DMS153 (cell line): ENCODE measurements around the gene NEGR1.

Experiments used
- DNase-seq: peaks from one replicate; lab custom pipeline; 2025; lab: John Stamatoyannopoulos, UW

The NEGR1 gene

DNA sequence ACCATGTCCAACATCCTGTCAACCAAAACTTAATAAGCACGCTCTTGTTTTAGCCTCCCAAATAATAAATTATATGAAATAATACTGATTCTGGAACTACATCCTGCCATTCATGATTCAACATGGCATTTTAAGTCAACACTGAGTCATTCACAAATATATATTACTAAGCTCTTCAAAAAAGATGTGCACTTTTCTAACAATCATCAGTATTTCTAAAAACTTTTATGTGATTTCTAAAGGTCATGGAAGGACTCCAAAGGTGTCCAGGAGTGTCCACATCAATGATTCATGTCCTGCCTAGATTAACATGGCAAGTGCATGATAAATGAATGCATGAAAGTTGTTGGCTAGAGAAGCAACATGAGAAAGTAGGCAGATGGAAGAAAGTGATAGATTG is 51.6 kb downstream of the NEGR1 start:
- no peak for DNase-seq

GRCh38 chr1:72229893-72230292 is 52.4 kb downstream of the NEGR1 start:
- DNase-seq, result no peak

DNA sequence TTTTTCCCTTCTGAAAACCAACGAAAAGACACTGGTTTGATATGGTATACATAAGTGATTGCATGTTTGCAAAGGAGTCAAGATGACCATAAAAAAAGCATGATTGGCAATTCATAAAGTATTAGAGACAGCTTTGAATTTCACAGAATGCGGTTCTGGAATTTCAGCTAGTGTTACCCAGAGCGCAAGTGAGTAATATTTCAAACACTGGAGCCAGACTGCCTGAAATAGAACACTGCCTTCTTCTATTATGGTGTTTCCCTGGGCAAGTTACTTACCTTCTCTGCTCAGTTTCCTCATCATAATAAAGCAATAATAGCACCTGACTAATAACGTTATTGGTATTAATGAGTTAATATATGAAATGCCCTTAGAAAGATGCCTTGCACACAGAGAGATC is 54.7 kb downstream of the NEGR1 start:
- no peak for DNase-seq

DNA sequence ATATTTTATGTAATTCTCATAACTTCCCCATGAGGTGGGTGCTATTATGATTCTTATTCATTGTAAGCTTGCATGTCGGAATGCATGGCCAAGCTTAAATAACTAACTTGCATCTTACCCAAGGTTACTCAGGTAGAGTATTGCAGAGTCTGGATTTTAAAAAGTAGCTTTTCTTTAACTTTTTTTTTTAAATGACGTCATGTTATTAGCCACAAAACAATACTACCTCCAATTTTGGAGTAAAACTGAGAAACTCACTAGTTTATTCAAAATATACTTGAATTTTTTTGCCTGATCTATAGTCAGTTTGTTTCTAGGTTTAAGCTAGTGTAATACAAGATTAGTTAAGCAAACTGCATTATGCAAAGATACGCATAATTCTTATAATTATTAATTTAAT is 57.8 kb downstream of the NEGR1 start:
- DNase-seq, result no peak

DNA sequence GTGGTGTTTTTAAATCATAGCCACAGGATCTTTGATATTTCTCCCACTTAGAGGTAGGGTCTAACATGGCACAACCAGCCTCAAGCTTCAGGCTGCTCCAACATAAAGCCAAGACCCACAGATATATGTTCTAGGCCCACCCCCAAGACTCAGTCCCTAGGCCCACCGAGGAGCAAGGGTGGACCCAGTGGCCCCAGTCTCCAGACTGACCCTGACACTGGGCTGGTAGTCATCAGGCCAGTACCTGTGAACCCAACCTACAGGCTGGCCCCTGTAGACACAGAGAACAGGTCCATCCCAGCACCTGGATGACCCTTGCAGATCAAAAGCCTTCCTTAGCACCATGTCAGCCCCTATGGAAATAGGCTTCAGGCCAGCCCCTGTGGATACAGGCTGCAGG is 60.5 kb downstream of the NEGR1 start:
- no peak for DNase-seq

DNA sequence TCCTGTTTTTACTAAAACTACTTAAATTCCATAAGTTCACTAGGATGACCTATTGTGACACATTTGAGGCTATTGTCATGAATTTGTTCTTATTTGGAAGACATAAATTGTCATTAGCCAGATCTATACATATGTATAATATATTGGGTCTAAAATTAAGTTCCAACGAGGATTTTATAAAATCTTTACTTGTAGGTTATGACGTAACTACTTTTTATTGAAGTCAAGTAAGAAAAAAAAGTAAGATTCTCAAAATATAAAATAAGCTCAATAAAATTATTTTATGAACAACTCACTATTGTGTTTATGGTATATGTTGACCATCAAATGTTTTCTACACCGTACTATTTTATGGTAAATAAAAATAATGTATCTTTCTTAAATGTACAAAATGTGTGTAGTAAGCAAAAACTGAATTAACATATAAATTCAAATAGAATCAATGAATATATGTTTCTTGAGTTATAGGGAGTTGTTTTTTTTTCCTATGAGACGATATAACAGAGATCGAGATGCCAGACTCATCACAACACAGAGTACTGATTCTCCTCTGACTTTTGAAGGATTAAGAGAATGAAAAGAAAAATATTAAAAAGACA is 64.1 kb downstream of the NEGR1 start:
- no peak for DNase-seq

DNA sequence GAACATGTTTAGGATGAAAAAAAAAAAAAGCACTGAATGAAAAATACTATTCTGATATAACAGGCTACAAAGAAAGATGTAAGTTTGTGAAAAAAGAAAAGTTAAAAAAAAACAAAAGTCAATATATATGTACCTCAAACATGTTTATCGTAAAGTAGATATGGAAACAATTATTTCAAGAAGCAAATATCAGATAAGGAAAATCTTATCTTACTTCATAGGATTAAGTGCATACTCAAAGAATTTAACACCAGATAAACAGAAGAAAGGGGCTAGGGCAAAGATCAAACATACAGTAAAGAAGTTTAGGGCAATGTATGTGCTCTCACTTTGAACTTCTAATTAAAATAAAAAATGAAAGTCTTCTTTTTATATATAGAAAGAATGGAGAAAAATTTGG is 75.3 kb downstream of the NEGR1 start:
- no peak for DNase-seq

- DNase-seq, result no peak
These were observed 79.6 kb downstream of the NEGR1 start for GRCh38 chr1:72202761-72203160.

GRCh38 chr1:72197786-72198185 is 84.6 kb downstream of the NEGR1 start:
- DNase-seq, result no peak

GRCh38 chr1:72186733-72187307 is 95.5 kb downstream of the NEGR1 start:
- DNase-seq, result no peak

GRCh38 chr1:72184099-72184701 is 98.1 kb downstream of the NEGR1 start:
- DNase-seq, result no peak

DNA sequence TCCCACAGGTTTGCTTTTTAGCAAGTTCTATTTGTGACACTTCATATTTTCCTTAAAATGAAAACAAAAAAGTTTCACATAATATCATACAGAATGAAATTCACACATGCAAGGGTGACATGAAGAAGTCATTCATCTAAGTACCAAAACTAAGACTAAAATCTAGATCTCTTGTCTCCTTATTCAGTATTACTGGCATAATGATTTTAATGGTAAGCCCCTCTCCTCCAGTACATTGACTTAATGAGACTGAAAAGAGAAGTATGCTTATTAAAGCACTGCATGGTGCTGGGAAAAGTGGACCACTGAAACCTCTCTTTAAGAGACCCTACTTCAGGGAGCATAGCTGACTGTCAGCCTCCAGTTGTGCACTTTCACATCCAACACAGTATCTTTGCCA is 99.5 kb downstream of the NEGR1 start:
- no peak for DNase-seq

DNA sequence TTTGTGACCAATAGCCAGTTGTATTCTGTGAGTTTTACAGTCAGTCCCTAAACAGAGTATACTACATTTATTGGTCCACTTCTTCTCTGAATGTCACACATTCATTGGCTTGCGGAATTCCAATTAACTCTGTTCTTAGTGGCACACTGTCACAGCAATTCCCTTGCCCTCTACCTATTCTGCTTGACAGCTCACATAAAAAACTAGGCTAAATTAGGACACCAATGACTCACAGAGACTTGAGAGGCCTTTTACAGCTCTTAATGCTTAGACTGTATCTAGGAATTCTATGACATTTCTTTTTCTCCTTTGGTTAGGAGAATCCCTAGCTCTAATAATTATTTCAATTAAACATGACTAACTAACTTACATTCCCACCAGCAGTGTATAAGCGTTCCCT is 104.1 kb downstream of the NEGR1 start:
- DNase-seq, result no peak

DNA sequence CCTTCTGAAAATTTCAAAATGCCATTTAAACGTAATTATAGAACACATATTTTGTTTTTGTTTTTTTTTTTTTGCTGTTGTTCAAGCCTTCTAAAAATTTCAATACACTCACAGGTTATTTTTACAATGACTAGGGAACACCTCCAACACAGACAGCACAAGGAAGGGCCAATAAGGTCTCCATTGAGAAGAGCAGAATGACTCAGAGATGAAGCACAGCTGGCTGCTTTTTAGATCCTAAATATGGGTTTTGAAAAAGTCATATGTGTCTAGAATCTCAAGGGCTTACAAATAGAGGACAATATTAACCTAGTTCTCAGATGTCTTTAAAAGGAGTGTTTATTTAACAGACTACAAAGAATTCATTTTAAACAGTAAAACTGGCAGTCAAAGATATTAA is 104.6 kb downstream of the NEGR1 start:
- no peak for DNase-seq

- no peak for DNase-seq
These were observed 112.1 kb downstream of the NEGR1 start for GRCh38 chr1:72170246-72170645.

- no peak for DNase-seq
These were observed 115.9 kb downstream of the NEGR1 start for GRCh38 chr1:72166426-72166825.

- DNase-seq, result no peak
These were observed 131.8 kb downstream of the NEGR1 start for GRCh38 chr1:72150508-72150907.

GRCh38 chr1:72141875-72142274 is 140.5 kb downstream of the NEGR1 start:
- DNase-seq, result no peak

- DNase-seq, result no peak
These were observed 142.1 kb downstream of the NEGR1 start for GRCh38 chr1:72140222-72140621.

GRCh38 chr1:72137656-72138055 is 144.7 kb downstream of the NEGR1 start:
- no peak for DNase-seq

DNA sequence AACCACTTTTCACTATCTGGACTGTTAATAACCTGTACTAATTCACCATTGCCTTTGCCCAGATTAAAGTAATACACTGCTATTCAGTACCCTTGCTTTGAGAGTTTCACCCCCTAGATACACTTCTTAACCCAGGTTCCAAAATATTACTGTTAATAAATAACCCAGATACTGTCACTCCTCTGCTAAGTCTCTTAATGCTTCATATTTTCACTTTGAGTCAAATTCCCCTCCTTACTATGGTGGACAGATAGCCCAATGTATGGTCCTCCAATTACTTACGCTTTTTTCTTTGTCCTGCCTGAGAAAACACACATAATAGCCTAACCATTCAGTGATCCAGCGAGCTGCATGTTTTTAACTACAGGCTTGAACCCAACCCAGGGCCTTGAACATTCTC is 152.5 kb downstream of the NEGR1 start:
- no peak for DNase-seq

DNA sequence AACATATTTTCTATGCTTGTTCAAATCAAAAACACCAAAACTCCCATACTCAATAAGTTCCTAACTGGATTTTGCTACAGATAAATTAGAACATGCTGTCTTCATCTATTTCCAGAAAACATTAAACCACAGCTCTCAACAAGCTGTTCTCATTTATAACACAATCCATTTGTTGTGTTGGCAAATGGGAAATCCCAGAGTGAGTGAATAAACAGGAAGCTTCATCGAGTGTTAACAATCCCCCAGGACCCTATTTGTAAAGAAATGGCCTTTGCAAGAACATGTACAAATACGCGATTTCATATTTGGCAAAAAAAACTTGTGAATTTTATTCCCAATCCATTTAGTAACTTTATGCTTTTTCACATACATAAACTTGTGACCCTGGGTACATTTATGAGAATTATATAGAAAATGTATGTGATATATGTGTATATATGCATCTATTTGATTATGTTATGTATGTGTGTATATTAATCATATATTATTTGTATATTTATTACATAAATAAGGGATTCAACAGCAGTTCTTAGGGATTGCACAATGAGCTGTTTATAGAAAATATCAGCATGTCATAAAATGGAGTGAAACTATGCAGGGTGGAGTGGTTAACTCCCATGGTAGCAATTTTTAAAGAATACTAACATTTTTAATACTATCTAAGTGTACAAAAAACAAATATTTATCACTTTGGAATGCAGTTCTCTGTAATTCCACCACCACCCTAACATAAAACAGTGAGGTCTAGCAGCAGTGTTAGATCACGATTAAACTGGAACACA is 160.0 kb downstream of the NEGR1 start:
- DNase-seq, result no peak

DNA sequence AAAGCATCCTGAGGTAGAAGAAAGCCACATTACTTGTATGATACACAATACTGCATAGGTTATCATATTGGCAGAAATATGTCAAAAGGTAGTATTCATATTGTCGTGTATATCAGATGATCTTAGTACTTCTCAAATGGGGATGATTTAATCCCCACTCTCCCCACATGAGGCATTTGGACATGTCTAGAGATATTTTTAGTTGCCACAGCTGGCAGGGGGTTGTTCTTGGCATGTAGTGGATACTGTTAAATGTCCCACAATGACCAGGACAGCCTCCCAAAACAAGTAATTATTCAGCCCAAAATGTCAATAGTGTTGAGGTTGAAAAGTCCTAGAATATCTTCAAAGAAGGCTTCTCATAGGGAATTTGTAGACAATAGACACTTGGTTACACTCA is 162.8 kb downstream of the NEGR1 start:
- DNase-seq, result no peak
